Measurements from ENCODE around the gene VWA5B1.

- TF ChIP-seq CTCF (IDR thresholded peaks at IDR 0.05), result no peak
- TF ChIP-seq POLR2A (IDR thresholded peaks at IDR 0.05), result no peak
Measured at GRCh38 chr1:20317471-20317870, 26.8 kb downstream of the VWA5B1 start.

Measured in prostate gland (tissue), 2 donors.